ENCODE results near the gene MLYCD.
A peak's percentile ranks its signal among the peaks of the same experiment; 100 is the strongest.

MLYCD gene

DNA sequence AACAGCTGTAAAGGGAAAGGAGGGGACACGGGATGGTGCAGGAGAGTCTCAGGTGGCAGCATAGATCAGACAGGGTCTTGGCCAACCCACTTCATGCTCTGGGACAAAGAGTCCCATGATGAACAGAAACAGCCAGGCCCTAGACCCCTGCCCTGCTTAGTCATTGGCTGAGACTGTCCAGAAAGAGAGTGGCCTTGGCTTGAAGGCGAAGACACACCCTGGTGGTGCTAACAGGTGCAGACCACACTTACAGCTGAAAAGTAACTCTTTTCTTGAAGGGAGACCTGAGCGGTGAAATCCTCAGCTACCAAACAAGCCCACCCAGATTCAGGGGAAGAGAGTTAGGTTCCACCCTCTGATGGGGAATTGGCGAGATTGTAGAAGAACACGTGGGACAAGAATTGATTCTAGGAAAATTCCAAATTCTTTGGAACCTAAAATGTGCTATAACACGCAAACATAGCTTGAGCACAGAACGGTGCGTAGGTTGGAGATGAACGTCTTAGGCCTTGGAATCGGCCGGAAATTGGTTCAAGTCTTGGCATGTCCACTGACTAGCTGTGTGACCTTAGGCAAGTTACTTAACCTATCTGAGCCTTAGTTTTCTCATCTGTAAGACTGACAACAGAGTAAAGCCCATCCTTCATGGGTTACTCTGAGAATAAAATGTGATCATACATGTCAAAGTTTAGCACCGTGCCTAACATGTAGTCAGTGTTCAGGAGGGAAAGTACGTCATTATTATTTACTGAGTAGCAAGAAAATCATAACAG is 12.5 kb upstream of the MLYCD start:
- TF ChIP-seq, protein P1, sequence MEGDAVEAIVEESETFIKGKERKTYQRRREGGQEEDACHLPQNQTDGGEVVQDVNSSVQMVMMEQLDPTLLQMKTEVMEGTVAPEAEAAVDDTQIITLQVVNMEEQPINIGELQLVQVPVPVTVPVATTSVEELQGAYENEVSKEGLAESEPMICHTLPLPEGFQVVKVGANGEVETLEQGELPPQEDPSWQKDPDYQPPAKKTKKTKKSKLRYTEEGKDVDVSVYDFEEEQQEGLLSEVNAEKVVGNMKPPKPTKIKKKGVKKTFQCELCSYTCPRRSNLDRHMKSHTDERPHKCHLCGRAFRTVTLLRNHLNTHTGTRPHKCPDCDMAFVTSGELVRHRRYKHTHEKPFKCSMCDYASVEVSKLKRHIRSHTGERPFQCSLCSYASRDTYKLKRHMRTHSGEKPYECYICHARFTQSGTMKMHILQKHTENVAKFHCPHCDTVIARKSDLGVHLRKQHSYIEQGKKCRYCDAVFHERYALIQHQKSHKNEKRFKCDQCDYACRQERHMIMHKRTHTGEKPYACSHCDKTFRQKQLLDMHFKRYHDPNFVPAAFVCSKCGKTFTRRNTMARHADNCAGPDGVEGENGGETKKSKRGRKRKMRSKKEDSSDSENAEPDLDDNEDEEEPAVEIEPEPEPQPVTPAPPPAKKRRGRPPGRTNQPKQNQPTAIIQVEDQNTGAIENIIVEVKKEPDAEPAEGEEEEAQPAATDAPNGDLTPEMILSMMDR (conservative IDR thresholded peaks at IDR 0.05; ENCODE audit: low read depth, low read length), result no peak
- H3K4me3 ChIP-seq (ENCODE audit: low read depth, low read length), result no peak overlapping the region
- no peak for DNase-seq (ENCODE audit: low read depth)

DNA sequence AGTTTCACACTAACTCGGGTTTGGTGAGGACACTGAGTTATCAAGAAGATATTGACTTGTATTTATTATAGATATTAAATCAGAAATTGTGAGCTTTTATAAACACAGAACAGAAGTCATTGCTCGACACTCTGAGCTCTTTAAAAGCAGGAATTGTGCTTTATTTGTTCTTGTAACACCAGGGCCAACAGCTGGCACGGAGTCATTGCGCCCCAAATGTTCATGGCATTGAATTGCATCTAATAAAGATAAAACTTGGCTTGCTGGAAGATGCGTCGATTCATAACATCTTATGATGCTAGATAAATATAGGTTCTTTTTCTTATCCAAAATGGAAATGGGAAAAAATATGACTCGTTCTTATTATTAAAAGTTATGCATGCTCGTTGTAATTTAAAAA is 11.8 kb upstream of the MLYCD start:
- H3K4me3 ChIP-seq (ENCODE audit: low read depth, low read length), result no peak overlapping the region
- TF ChIP-seq, protein P1 (conservative IDR thresholded peaks at IDR 0.05; ENCODE audit: low read depth, low read length), result peak; percentile 35
- peak; percentile 23 for DNase-seq (ENCODE audit: low read depth)

DNA sequence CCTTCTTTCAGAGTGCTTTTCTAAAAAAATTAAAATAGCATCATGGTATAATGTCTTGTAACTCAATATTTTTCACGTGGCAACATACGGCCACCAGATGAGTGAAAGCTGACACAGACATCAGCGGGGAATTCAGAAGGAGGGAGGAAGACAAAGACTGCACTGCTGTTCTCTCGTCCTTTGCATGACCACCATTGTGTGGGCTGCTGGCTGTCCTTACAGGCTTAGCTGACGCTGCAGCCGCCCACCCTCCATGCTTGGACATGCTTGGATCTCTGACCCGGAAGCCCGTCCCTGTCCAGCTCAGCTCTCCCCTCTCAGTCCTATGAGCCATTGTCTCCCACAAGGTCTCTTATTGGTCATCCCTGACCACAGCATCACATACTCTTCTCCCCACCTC is 11.4 kb upstream of the MLYCD start:
- TF ChIP-seq, protein P1 (conservative IDR thresholded peaks at IDR 0.05; ENCODE audit: low read depth, low read length), result no peak

DNA sequence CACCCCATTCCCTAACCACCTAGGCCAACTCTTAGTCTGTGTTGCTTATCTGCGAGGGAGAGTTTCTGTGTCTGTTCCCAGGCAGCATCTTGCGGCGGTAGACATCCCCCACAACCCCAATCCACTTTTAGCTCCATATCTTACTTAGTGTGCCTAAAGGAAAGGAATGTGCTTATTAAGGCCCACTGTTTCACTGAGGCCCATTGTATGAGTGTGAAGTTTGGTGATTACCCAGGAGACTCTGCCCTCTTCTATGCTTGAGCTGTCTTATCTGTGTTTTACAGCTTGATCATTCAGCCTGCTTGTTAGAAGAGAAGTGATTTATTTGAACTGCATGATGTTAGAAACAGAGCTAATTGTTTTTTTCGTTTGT is 10.3 kb upstream of the MLYCD start:
- H3K4me3 ChIP-seq (ENCODE audit: low read depth, low read length), result no peak overlapping the region
- TF ChIP-seq, protein P1 (conservative IDR thresholded peaks at IDR 0.05; ENCODE audit: low read depth, low read length), result no peak
- DNase-seq (ENCODE audit: low read depth), result no peak

More for the DNA sequence above, 11.4 kb upstream of the MLYCD start:
- DNase-seq (ENCODE audit: low read depth), result no peak
- H3K4me3 ChIP-seq (ENCODE audit: low read depth, low read length), result no peak overlapping the region

DNA sequence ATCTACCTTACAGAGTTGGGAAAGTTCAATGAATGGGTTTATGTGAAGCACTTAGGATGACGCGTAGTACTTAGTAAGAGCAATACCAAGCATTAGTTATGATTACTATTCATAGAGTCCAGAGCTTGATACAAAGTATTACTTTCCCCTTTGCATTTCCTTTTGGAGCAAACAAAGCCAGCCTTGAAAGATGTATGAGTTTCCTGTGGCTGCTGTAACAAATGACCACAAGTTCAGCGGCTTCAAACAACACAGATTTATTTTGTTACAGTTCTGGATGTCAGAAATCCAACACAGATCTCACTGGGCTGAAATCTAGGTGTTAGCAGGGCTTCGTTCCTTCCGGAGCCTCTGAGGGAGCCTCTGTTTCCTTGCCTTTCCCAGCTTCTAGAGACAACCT is 8.6 kb upstream of the MLYCD start:
- DNase-seq (ENCODE audit: low read depth), result no peak
- H3K4me3 ChIP-seq (ENCODE audit: low read depth, low read length), result no peak overlapping the region
- TF ChIP-seq, protein P1 (conservative IDR thresholded peaks at IDR 0.05; ENCODE audit: low read depth, low read length), result no peak

DNA sequence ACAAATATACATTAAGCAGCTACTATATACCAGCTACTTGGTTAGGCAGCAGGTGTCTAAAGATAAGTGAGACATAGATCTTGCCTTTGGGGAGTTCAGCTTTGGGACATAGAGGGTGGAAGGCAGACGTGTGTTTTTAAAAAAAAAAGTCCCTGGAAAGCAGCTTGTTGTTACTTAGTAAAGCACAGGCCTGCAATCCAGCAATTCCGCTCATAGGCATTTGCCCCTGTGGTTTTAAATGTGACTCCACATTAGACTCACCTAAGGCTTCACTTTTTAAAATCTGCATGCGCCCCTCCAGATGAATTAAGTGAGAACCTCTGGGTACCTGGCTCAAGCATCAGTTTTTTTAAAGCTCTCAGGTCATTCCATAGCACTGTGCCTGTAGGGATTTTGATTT is 7.2 kb upstream of the MLYCD start:
- peak; percentile 12 for DNase-seq (ENCODE audit: low read depth)
- H3K4me3 ChIP-seq (ENCODE audit: low read depth, low read length), result no peak overlapping the region
- TF ChIP-seq, protein P1 (conservative IDR thresholded peaks at IDR 0.05; ENCODE audit: low read depth, low read length), result no peak

DNA sequence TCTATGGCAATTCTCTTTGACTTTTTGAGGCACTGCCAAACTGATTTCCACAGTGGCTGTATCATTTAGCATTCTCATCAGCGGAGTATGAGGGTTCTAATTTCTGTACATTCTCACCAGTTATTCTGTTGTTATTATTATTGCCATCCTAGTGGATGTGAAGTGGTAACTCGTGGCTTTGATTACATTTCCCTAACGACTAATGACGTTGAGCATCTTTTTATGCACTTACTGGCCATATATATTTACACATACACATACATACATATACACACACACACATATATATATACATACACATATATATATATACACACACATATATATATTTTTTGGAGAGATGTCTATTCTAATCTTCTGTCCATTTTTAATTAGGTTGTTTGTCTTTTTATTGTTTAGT is 3.7 kb upstream of the MLYCD start:
- TF ChIP-seq, protein P1 (conservative IDR thresholded peaks at IDR 0.05; ENCODE audit: low read depth, low read length), result no peak
- H3K4me3 ChIP-seq (ENCODE audit: low read depth, low read length), result no peak overlapping the region
- DNase-seq (ENCODE audit: low read depth), result no peak

All from choroid plexus epithelial cell (primary cell).